ENCODE results near the gene TMEM183A.
"Not testable (repeated sequence)": the region's sequence is repeated elsewhere in the genome, so short reads cannot be mapped to it uniquely, and the experiment has no call there.

Gene TMEM183A

GRCh38 chr1:202974856-202975255, 32.3 kb upstream of the TMEM183A start:
- no peaks in the 10 kb centered on the region for H3K36me3 Mint-ChIP-seq (ENCODE audit: low read depth)
- H3K27me3 Mint-ChIP-seq = peaks cover 9% of the 10 kb centered on the region

GRCh38 chr1:202976633-202977032, 30.5 kb upstream of the TMEM183A start:
- H3K9me3 Mint-ChIP-seq = no peaks in the 10 kb centered on the region
- peaks cover 11% of the 10 kb centered on the region for H3K27me3 Mint-ChIP-seq
- no peak overlapping the region for H3K27ac Mint-ChIP-seq
- no peaks in the 10 kb centered on the region for H3K36me3 Mint-ChIP-seq (ENCODE audit: low read depth)
- no peaks in the 10 kb centered on the region for H3K4me1 Mint-ChIP-seq (ENCODE audit: low read depth)
- H3K4me3 Mint-ChIP-seq = no peak overlapping the region

More at GRCh38 chr1:202974856-202975255, 32.3 kb upstream of the TMEM183A start:
- Mint-ChIP-seq H3K4me1 (ENCODE audit: low read depth) (no peaks in the 10 kb centered on the region), H3K4me3 (no peak overlapping the region), H3K27ac (no peak overlapping the region), H3K9me3 (no peaks in the 10 kb centered on the region)

- Mint-ChIP-seq H3K36me3 (ENCODE audit: low read depth) (no peaks in the 10 kb centered on the region), H3K4me1 (ENCODE audit: low read depth) (no peaks in the 10 kb centered on the region)
These were observed 27.7 kb upstream of the TMEM183A start for GRCh38 chr1:202979459-202979858.

GRCh38 chr1:202981939-202982338, 25.2 kb upstream of the TMEM183A start:
- Mint-ChIP-seq H3K27ac (no peak overlapping the region), H3K27me3 (peaks cover 11% of the 10 kb centered on the region), H3K9me3 (no peaks in the 10 kb centered on the region), H3K4me3 (no peak overlapping the region), H3K4me1 (ENCODE audit: low read depth) (no peaks in the 10 kb centered on the region), H3K36me3 (ENCODE audit: low read depth) (no peaks in the 10 kb centered on the region)

More at GRCh38 chr1:202979459-202979858, 27.7 kb upstream of the TMEM183A start:
- no peak overlapping the region for H3K4me3 Mint-ChIP-seq
- H3K9me3 Mint-ChIP-seq = no peaks in the 10 kb centered on the region
- no peak overlapping the region for H3K27ac Mint-ChIP-seq
- H3K27me3 Mint-ChIP-seq = peaks cover 11% of the 10 kb centered on the region

GRCh38 chr1:202982715-202983430, 24.3 kb upstream of the TMEM183A start:
- Mint-ChIP-seq H3K4me1 (ENCODE audit: low read depth) (no peaks in the 10 kb centered on the region), H3K36me3 (ENCODE audit: low read depth) (no peaks in the 10 kb centered on the region), H3K27me3 (peaks cover 11% of the 10 kb centered on the region), H3K27ac (no peak overlapping the region), H3K9me3 (no peaks in the 10 kb centered on the region), H3K4me3 (no peak overlapping the region)

GRCh38 chr1:202986120-202986519, 21.1 kb upstream of the TMEM183A start:
- H3K9me3 Mint-ChIP-seq; H3K4me1 Mint-ChIP-seq (ENCODE audit: low read depth); H3K27me3 Mint-ChIP-seq; H3K27ac Mint-ChIP-seq; H3K4me3 Mint-ChIP-seq; H3K36me3 Mint-ChIP-seq (ENCODE audit: low read depth): not testable (repeated sequence)

GRCh38 chr1:202987255-202987654, 19.9 kb upstream of the TMEM183A start:
- H3K27me3 Mint-ChIP-seq = peaks cover 7% of the 10 kb centered on the region
- H3K36me3 Mint-ChIP-seq (ENCODE audit: low read depth) = no peaks in the 10 kb centered on the region
- no peak overlapping the region for H3K27ac Mint-ChIP-seq
- H3K9me3 Mint-ChIP-seq = no peaks in the 10 kb centered on the region
- no peak overlapping the region for H3K4me3 Mint-ChIP-seq
- no peaks in the 10 kb centered on the region for H3K4me1 Mint-ChIP-seq (ENCODE audit: low read depth)

GRCh38 chr1:202987922-202988583, 19.1 kb upstream of the TMEM183A start:
- H3K9me3 Mint-ChIP-seq = no peaks in the 10 kb centered on the region
- H3K27me3 Mint-ChIP-seq = peaks cover 7% of the 10 kb centered on the region
- H3K36me3 Mint-ChIP-seq (ENCODE audit: low read depth) = no peaks in the 10 kb centered on the region
- no peak overlapping the region for H3K27ac Mint-ChIP-seq
- no peak overlapping the region for H3K4me3 Mint-ChIP-seq
- H3K4me1 Mint-ChIP-seq (ENCODE audit: low read depth) = no peaks in the 10 kb centered on the region

- H3K4me1 Mint-ChIP-seq (ENCODE audit: low read depth) = no peaks in the 10 kb centered on the region
- H3K4me3 Mint-ChIP-seq = no peak overlapping the region
- H3K27me3 Mint-ChIP-seq = peaks cover 16% of the 10 kb centered on the region
- H3K9me3 Mint-ChIP-seq = no peaks in the 10 kb centered on the region
- H3K36me3 Mint-ChIP-seq (ENCODE audit: low read depth) = no peaks in the 10 kb centered on the region
- H3K27ac Mint-ChIP-seq = no peak overlapping the region
These were observed 17.3 kb upstream of the TMEM183A start for GRCh38 chr1:202989879-202990278.

- Mint-ChIP-seq H3K27ac (no peak overlapping the region), H3K27me3 (peaks cover 27% of the 10 kb centered on the region), H3K36me3 (ENCODE audit: low read depth) (no peaks in the 10 kb centered on the region), H3K4me3 (no peak overlapping the region), H3K9me3 (no peaks in the 10 kb centered on the region), H3K4me1 (ENCODE audit: low read depth) (no peaks in the 10 kb centered on the region)
These were observed 16.1 kb upstream of the TMEM183A start for GRCh38 chr1:202991112-202991511.

GRCh38 chr1:202994756-202995155, 12.4 kb upstream of the TMEM183A start:
- H3K9me3 Mint-ChIP-seq = no peaks in the 10 kb centered on the region
- peaks cover 8% of the 10 kb centered on the region for H3K4me1 Mint-ChIP-seq (ENCODE audit: low read depth)
- H3K36me3 Mint-ChIP-seq (ENCODE audit: low read depth) = no peaks in the 10 kb centered on the region
- peaks cover 34% of the 10 kb centered on the region for H3K27me3 Mint-ChIP-seq
- H3K4me3 Mint-ChIP-seq = no peak overlapping the region
- no peak overlapping the region for H3K27ac Mint-ChIP-seq

GRCh38 chr1:202998836-202999750, 8.1 kb upstream of the TMEM183A start:
- Mint-ChIP-seq H3K27ac (no peak overlapping the region), H3K27me3 (peaks cover 22% of the 10 kb centered on the region), H3K4me1 (ENCODE audit: low read depth) (peaks cover 11% of the 10 kb centered on the region), H3K36me3 (ENCODE audit: low read depth) (no peaks in the 10 kb centered on the region), H3K4me3 (no peak overlapping the region), H3K9me3 (no peaks in the 10 kb centered on the region)

GRCh38 chr1:203000217-203000944, 6.8 kb upstream of the TMEM183A start:
- Mint-ChIP-seq H3K4me3 (no peak overlapping the region), H3K36me3 (ENCODE audit: low read depth) (no peaks in the 10 kb centered on the region), H3K27ac (no peak overlapping the region), H3K27me3 (peaks cover 13% of the 10 kb centered on the region), H3K9me3 (no peaks in the 10 kb centered on the region), H3K4me1 (ENCODE audit: low read depth) (peaks cover 12% of the 10 kb centered on the region)

GRCh38 chr1:203001986-203002385, 5.2 kb upstream of the TMEM183A start:
- Mint-ChIP-seq H3K27me3 (peaks cover 7% of the 10 kb centered on the region), H3K36me3 (ENCODE audit: low read depth) (no peaks in the 10 kb centered on the region), H3K9me3 (no peaks in the 10 kb centered on the region), H3K4me1 (ENCODE audit: low read depth) (peaks cover 24% of the 10 kb centered on the region), H3K4me3 (no peak overlapping the region), H3K27ac (no peak overlapping the region)

All from stimulated activated naive CD8-positive, alpha-beta T cell treated with anti-CD3 and anti-CD28 coated beads, Interleukin-15, Interleukin-2, amounts not matched to agents 100 ng/mL and 50 ng/mL, for 24 hours (primary cell).